ENCODE measurements around the gene ZNF674.

ZNF674 gene

DNA sequence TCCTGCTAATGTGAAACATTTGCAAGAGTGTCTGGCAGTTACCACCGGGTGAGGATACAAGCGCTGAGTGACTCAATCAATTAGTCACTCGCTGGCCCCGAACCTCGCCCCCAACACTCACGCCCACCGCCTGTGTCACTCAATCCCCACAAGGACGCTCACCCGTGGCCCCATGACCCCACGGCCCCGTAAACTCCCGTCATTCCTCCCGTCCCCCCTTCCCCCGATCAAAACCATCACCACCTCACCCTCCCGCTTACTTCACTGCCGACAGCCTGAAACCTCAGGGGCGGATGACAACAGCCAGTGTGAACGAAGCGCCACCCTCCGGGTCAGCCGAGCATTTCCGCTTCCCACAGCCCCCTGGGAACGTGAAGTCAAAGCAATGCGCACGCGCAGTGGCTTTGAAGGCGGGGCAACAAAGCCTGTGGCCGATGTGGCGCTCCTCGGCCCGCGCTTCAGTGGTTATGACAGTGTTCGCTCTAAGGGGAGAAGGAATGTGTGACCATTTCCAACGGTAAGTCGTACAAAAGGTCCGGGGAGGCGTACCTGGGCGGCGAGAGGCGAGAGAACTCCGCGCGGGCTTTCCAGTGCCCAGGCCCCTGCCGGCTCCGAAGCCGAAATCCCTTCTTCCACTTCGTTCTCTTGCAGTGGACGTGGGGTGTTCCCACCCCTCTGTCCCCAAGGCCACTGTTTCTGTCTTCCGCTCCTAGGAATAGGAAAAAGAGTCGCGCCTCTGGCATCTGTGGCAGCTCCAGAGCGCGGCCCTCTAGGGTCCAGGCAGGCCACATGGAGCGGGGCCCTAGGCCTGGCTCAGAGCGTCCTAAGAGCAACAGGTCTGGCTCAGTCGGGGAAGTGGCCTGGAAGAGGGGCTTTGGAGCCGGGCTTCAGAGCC, at the start of gene ZNF674:
ZNF674 (minus strand) TSS at position 311 of the 895 bp plus-strand sequence. CDS start 3,334 bp downstream, outside the sequence.
- DNase-seq (ENCODE audit: low read depth): peak; percentile 85

DNA sequence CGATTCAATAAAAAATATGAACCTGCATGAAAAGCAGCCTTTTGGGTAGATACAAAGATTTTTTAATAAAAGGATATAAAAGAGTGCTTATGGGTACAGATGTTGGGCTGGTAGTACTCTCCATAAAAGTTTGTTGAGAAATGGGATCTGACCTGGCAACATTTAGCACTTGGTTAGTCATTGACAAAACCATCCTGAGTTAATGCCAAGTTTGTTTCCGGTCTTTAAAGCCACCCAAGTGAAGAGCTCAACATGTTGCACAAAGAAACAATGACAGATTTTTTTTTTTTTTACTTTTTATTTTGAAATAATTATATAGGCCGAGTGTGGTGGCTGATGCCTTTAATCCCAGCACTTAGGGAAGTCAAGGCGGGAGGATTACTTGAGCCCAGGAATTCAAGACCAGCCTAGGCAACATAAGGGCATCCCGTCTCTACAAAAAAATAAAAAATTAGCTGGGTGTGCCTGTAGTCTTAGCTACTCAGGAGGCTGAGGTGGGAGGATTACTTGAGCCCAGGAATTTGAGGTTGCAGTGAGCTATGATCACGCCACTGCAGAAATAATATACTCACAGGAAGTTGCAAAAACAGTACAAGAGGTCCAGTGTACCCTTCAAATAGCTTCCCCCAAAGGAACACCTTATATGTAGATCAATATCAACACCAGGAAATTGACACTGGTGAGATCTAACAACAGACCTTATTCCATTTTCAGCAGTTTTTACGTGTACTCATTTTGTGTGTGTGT, 44.9 kb upstream of the ZNF674 start:
- DNase-seq (ENCODE audit: low read depth): no peak

DNA sequence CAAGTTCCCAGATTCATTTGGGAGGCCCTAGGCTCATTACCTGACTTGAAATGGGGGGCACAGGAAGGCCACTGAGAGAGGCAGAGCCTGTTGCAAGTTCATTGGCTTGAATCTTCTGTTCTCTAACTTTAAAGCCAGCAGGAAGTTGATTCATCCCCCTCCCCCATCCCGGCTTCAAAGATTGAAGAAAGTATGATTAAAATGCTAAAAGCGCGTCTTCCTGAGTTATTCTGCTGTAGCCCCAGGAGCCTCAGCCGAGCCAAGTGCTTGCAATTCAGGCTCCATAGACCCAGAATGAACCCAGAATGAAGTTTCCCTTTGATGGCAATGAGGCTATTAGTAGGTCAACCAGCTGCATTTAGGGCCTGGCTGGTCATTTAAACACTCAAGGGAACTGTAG, 43.0 kb upstream of the ZNF674 start:
- DNase-seq (ENCODE audit: low read depth): no peak

DNA sequence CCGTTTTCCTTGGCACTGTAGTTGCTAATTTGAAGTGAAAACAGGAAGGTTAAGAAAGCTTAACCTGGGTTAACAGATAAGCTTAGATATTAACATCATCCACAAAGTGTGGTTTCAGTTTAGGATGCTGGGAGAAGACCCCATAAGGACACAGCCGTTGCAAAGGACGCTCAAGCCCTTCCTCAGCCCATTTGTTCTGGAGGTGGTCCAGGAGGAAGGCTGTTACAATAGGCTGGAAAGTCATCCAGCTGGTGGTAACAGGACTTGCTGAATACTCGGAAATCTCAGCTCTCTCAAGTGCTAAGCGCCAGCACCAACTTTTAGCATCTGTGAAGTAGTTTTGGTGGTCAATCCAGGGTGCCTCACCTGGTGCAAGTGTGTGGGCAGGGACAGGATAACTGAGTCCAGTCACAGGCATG, 42.5 kb upstream of the ZNF674 start:
- no peak for DNase-seq (ENCODE audit: low read depth)

DNA sequence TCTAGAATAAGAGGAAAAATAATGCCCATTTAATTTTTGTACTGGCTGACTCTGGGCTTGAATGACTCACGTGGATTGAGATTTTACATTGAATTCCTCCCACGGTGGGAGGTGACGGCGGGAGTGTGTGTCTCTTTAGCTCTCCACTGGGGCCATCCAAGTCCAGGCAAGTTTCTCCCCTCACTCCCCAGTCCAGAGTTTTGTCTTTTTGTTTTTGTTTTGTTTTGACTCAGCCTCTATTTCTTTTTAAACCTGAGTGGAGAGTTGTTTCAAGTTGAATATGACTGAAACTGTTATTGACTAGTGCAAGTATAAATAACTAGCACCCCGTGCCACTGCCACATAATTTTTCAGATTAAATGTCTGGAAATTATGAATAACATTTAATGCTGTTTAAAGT, 41.9 kb upstream of the ZNF674 start:
- no peak for DNase-seq (ENCODE audit: low read depth)

DNA sequence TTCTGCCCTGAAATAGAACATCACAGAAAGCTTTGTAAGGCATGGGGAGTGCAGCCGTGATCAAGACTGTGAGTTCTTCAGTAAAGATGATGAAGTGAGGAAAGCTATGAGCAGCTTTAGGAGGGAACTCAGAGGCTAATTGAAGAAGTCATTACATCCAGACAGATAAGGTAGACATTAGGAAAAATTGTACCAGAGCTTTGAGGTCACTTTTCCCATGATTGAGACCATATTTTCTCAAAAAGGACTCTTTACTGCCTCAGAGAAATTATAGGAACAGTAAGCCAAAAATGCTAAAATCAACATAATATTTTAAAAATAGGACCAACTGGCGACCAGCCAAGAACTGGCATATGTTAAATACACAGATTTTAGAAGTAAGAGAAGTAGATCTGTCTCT, 39.5 kb upstream of the ZNF674 start:
- no peak for DNase-seq (ENCODE audit: low read depth)

DNA sequence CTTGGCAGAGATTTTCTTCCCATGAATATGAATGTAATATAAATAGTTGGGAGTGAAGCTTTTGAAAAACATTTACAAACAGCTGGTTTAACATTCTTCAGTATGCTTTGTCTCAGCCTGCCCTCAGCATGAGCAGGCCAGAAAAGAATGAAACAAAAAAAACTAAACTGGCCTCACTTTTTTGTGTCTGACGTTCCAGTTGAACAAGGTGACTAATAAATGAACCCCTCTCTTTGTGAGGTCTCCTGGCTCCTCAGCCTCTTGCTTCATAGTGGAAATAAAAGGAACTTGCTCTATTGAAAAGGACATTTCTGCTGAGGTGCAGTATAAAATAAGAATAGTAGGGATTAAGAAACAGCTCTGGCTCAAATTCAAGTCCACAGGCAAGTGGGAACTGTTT, 37.7 kb upstream of the ZNF674 start:
- DNase-seq (ENCODE audit: low read depth): no peak

DNA sequence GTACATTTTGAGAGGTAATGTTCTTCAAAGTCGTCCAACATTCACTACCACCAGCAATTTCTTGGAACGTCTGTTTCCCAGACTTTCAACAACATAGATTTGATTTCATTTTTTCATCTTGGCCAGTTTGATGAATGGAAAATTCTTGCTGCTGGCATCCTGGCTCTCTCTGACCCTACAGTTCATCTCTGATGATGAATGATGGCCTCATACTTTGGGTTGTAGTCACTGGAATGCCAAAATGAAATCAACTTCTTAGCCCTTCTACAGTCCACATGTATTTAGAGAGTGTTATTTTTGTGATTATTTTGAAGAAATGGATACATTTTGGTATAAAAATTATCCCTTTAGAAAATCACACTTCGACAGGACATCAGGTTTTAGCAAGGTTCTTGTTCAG, 37.1 kb upstream of the ZNF674 start:
- DNase-seq (ENCODE audit: low read depth): no peak

DNA sequence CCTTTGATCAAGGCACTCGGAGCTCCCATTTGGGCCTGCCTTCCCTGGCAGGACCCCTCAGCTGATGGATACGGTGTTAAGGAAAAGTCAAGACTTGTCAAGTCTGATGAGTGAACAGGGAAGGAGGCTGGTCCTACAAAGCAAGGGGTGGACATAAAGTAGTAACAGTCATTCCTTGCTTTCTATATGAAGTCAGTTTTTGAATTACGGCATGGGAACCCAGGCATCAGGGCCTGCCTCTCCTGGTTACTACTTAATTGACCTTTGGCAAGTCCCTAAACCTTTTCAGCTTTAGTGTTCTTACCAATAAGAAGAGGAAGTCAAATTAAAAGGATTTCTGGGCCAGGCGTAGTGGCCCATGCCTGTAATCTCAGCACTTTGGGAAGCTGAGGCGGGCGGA, 35.4 kb upstream of the ZNF674 start:
- no peak for DNase-seq (ENCODE audit: low read depth)

DNA sequence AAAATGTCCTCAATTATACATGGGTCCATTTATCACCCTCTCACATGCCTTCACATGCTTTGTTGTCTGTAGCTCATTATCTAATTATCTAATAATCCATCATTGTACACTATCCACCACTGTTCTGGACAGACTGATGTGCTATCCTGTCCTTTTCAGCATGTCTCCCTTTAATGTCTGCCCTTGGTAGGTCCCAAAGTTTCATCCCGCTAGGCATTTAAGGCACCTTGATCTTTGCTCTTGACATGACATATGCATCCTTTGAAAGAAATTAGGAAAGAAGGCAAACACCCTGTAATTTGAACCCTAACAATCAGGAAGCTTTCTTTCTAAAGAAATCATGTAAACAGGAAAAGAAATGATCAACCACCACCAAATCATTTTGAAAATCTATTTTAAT, 34.0 kb upstream of the ZNF674 start:
- DNase-seq (ENCODE audit: low read depth): no peak

DNA sequence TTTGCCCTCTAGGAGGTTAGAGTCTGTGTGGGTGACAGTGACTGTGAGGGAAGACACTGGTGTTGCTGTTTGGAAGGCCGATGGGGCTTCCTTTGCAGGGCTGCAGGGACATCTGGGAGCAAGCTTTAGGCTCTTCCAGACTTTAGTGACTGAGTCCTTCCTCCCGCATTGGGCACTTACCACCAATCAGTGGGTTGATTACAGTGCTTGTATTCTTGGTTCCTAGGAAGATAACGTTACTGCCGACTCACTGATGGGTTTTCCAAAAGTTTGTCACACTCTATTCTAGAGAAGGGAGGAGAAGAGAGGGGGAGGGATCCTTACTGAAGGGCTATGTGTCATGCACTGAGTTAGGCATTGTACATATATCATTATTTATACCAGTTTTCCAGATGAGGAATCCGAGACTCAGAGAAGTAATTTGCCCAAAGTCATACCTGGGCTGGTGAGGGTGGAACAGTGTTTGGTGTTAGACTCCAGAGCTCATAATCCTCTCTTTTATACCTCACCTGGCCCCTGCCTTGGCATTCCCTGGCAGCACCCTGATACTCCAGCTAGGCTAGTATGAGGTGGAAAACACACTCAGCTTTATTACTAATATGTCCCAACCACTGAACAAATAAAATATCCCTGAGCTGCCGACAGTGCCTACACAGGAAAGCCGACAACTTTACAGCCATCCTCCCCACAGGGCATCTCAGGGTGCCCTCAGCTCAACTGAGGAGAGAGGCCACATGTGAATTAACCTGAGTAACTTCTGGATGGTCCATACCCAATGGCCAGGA, 32.2 kb upstream of the ZNF674 start:
- DNase-seq (ENCODE audit: low read depth): no peak

DNA sequence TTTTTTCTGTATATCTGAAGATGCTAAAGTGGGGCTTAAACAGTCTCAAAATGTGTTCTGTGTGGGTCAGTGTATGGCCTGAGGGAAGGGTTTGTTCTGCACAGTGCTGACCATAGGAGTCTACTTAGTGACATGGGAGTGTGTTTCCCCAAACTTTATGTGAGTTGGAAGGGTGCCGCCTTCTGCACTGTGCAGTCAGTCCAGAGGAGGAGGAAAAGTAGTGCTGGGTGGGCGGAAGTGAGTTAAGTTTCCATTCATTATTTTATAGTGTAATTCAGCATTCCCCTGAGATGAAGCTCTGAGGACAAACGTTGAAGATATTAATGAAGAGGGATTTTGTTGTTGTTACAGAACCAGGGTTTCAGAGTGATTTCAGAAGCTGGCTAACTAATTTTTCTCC, 31.2 kb upstream of the ZNF674 start:
- no peak for DNase-seq (ENCODE audit: low read depth)

DNA sequence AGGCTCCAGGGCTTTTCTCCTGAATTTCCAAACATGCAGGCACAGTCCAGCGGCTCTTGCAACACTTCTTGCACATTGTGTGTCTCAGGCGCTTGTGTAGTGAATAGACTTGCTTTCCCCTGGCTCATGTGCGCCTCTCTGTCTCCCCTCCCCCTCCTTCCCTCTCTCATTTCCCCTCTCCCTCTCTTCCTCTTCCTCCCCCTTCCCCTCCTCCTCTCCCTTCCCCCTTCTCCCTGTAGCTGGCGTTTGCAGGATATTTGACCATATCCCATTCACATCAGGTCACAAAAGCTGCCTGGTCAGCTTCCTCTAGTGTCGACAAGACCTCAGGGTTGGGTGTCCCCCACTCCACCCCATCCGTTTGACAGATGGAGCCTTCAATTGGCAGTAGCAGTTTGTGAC, 30.8 kb upstream of the ZNF674 start:
- no peak for DNase-seq (ENCODE audit: low read depth)

DNA sequence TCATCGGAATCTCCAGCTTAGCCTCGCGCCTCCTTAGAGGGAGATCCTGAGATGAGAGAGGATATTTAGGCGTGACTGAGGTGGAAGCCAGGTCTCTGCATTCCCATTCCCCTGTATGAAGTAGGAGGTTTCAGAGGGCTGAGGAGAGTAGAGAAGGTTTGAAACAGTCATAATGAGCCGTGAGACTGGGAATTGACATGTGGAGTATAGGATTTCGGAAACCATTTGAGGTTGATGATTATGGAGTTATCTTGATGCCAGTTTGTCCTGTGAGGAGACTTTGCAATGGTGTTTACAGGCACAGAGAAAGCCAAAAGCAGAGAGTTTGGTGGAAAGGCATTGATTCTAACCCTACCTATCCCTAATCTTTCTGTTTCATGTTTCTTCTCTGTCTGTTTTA, 30.4 kb upstream of the ZNF674 start:
- DNase-seq (ENCODE audit: low read depth): no peak

DNA sequence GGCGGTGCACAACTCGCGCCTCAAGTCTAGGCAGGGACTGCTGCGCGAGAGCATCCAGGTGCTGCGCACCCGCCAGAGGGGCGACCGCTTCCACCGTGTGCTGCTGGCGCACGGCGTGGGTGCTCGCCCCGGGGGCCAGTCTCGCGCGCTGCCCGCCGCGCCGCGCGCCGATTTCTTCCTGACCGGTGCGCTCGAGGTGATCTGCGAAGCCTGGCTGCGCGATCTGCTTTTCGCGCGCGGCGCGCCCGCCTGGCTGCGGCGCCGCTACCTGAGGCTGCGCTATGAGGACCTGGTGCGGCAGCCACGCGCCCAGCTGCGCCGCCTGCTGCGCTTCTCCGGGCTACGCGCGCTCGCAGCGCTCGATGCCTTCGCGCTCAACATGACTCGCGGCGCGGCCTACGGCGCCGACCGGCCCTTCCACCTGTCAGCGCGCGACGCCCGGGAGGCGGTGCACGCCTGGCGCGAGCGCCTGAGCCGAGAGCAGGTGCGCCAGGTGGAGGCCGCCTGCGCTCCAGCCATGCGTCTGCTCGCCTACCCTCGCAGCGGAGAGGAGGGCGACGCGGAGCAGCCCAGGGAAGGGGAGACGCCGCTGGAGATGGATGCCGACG, 29.7 kb upstream of the ZNF674 start:
- DNase-seq (ENCODE audit: low read depth): no peak

DNA sequence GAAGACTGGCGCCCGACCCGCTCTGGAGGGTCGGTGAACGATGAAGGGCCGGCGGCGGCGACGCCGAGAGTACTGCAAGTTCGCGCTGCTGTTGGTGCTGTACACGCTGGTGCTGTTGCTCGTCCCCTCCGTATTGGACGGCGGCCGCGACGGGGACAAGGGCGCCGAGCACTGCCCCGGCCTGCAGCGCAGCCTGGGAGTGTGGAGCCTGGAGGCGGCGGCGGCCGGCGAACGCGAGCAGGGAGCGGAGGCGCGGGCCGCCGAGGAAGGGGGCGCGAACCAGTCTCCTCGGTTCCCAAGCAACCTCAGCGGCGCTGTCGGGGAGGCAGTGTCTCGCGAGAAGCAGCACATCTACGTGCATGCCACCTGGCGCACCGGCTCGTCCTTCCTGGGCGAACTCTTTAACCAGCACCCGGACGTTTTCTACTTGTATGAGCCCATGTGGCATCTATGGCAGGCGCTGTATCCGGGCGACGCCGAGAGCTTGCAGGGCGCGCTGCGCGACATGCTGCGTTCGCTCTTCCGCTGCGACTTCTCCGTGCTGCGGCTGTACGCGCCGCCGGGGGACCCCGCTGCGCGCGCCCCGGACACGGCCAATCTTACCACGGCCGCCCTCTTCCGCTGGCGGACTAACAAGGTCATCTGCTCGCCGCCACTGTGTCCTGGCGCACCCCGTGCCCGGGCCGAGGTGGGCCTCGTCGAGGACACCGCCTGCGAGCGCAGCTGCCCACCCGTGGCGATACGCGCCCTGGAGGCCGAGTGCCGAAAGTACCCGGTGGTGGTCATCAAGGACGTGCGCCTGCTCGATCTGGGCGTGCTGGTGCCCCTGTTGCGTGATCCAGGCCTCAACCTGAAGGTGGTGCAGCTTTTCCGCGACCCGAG, 28.9 kb upstream of the ZNF674 start:
- DNase-seq (ENCODE audit: low read depth): no peak

DNA sequence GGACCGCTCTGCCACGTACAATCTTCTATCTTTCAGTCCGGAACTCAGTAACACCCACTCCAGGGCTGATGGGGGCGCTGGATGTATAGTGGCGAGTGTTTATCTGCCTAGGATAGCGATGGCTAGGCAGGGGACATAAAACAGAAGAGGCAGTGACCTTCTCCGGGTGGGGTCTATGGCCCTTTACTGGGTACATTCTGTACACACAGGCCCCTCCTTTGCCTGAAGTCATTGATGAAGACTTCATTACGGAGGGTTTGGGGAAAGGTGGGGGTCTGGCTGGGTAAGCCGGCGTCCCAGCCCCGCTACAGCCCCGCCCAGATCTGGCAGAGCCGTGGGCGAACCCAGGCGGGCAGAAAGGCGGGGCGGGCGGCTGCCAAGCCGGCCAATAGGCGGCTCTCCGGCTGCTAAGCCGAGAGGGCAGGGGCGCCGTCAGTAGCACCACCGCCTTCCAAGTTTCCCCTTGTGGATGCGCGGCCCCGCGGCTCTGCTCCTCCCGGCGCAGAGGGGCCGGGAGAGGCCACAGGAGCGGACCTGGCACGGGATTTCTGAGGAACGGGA, 28.2 kb upstream of the ZNF674 start, which contains the start of gene CHST7:
CHST7 (plus strand) TSS at position 435 of the 561 bp plus-strand sequence. CDS start 167 bp downstream, outside the sequence.
- DNase-seq (ENCODE audit: low read depth): no peak

DNA sequence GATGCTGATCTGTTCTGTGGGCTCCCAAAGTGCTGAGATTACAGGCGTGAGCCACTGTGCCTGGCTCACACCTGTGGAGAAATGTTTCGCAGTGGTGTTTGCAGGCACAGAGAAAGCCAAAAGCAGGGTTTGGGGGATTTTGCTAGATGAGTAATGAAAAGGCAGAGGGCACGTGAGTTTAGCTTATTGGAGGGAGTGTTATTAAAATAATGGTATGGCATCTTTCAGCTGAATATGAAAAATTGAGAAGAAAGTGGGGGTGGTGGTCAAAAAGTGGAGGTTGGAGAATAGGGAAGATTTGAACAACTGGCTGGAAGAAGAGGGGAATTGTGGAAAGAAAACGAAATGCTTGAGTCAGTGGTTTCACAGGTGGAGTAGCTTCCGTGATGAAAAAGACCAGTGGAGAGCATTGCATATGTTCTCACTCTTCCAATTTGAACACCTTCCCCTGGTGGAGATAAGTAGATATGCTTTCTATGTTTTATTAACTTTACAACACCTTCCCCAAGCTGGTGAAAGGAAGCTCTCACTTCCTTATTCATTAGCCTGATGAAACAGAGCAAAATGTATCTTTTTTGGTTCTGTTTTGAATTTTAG, 27.2 kb upstream of the ZNF674 start:
- no peak for DNase-seq (ENCODE audit: low read depth)

DNA sequence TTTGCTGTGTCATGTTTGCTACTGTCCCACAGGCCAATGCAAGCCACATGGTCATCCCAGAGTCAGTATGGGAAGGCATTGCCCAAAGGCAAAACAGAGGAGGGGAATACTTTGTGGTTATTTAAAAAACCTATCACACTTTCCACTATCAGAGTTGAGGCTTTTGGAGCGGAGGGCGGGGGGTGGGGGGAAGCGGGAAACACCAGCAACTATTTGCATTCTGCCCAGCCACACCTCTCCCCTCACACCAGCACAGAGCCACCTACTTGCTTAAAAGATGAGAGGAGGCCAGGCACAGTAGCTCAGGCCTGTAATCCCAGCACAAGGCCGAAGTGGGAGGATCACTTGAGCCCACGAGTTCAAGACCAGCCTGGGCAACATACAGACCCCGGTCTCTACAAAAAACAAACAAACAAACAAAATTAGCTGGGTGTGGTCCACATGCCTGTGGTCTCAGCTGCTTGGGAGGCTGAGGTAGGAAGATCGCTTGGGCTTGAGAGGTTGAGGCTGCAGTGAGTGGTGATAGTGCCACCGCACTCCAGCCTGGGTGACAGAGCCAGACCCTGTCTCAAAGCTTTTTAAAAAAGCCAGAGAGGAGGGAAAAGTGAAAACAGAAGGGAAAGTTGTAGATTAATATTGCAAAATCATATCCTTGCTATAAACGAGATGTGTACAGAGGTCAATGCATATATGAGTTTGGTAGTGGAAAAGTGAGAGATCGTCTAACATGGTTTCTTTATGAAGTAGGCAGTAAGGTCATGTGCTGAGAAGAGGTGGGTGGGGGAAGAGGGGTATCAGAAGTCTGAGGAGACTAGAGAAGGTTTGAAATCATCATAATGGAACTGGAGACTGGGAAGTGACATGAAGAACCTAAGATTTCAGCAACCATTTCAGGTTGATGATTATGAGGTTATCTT, 26.5 kb upstream of the ZNF674 start:
- no peak for DNase-seq (ENCODE audit: low read depth)
